Central memory CD4-positive, alpha-beta T cell (primary cell): Measurements from ENCODE around the gene LHX1.

Experiments
- DNase-seq: peaks from one replicate; pipeline ENCODE4 v3.0.0; 2022
- total RNA-seq, 3 experiments: gene quantifications; one replicate each; lab custom pipeline; 2026; lab: John Stamatoyannopoulos, UW

The LHX1 gene
- total RNA-seq = 0 to 0.19 (median 0.14) reads per million in 3 experiments

- no peak for DNase-seq
Observed at GRCh38 chr17:36937001-36937958, at the start of gene LHX1. LHX1 (plus strand) TSS chr17:36937475; CDS start chr17:36938198, 723 bp downstream.

- DNase-seq = no peak
Observed at GRCh38 chr17:36888236-36888951, 48.9 kb upstream of the LHX1 start.

GRCh38 chr17:36889770-36890349 lies 47.4 kb upstream of the LHX1 start:
- DNase-seq = no peak

- DNase-seq = no peak
Observed at GRCh38 chr17:36890398-36891168, 46.7 kb upstream of the LHX1 start.

- no peak for DNase-seq
Observed at GRCh38 chr17:36892112-36892838, 45.0 kb upstream of the LHX1 start.

GRCh38 chr17:36894177-36894576 lies 43.1 kb upstream of the LHX1 start:
- DNase-seq = no peak

- no peak for DNase-seq
Observed at GRCh38 chr17:36894925-36895324, 42.4 kb upstream of the LHX1 start.

GRCh38 chr17:36899250-36900159 lies 37.8 kb upstream of the LHX1 start:
- no peak for DNase-seq

- no peak for DNase-seq
Observed at GRCh38 chr17:36900160-36900512, 37.1 kb upstream of the LHX1 start.

- no peak for DNase-seq
Observed at GRCh38 chr17:36901506-36901905, 35.8 kb upstream of the LHX1 start.

GRCh38 chr17:36907407-36907806 lies 29.9 kb upstream of the LHX1 start:
- DNase-seq = no peak

- no peak for DNase-seq
Observed at GRCh38 chr17:36910513-36910912, 26.8 kb upstream of the LHX1 start.

GRCh38 chr17:36911001-36911400 lies 26.3 kb upstream of the LHX1 start:
- no peak for DNase-seq

- no peak for DNase-seq
Observed at GRCh38 chr17:36913132-36913531, 24.1 kb upstream of the LHX1 start.

- DNase-seq = no peak
Observed at GRCh38 chr17:36918211-36918691, 19.0 kb upstream of the LHX1 start.

- DNase-seq = no peak
Observed at GRCh38 chr17:36919407-36919968, 17.8 kb upstream of the LHX1 start.

GRCh38 chr17:36920032-36921005 lies 17.0 kb upstream of the LHX1 start:
- DNase-seq = no peak

GRCh38 chr17:36921095-36921851 lies 16.0 kb upstream of the LHX1 start:
- DNase-seq = no peak
